Stimulated activated CD8-positive, alpha-beta memory T cell treated with anti-CD3 and anti-CD28 coated beads, Interleukin-4, amount 100 ng/mL, for 48 hours (primary cell): Measurements from ENCODE around the gene ACACB.

ENCODE experiments used
- DNase-seq: peaks from one replicate; pipeline ENCODE4 v3.0.0-alpha.2; 2020

Gene ACACB

GRCh38 chr12:109182041-109182839 is 65.9 kb downstream of the ACACB start:
- DNase-seq = no peak

- DNase-seq = no peak
Measured at GRCh38 chr12:109185441-109185840, 69.1 kb downstream of the ACACB start.

DNA sequence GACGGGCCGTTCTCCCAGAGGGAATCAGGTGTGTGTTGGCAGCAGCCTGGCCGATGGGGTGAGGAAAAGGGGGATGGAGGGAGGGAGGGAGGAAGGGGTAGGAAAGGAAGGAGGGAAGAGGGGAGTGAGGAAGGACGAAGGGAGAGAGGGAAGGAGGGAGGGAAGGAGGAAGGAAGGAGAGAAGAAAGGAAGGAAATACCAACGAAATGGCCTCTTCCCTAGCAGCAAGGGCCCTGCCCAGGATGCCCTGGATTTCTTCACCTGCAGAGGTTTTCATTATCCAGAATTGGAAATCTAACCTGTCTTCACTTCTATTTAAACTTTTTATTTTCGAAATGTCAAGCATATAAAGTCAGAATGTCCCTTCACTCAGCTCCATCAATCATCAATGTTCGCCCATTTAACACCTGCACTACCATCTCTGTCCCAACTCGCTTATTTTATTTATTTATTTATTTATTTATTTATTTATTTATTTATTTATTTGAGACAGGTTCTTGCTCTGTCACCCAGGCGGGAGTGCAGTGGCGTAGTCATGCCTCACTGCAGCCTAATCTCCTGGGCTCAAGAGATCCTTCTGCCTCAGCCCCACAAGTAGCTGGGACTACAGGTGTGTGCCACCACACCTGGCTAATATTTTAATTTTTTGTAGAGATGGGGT is 70.7 kb downstream of the ACACB start:
- DNase-seq = no peak

DNA sequence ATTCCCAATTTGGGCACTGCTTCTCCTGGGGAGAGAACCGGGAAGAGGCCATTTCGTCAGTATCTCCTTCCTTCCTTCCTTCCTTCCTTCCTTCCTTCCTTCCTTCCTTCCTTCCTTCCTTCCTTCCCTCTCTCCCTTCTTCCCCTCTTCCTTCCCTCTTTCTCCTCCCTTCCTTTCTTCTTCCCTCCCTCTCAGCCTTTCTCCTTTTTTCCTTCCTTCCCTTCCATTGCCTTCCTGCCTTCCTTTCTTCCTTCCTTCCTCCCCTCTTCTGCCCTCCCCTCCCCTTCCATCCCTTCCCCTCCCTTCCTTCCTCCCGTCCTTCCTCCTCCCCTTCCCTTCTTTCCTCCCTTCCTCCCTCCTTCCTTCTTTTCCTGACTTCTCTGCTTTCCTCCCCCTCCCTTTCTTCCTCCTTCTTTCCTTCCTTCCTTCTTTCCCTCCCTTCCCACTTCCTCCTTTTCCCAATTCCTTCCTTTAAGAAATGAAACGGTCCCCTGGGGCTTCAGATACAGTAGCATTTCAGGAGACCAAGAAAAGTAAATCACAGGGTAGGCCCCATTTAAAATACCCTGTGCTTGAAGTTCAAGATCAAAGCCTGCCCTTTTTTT is 71.8 kb downstream of the ACACB start:
- DNase-seq = no peak

DNA sequence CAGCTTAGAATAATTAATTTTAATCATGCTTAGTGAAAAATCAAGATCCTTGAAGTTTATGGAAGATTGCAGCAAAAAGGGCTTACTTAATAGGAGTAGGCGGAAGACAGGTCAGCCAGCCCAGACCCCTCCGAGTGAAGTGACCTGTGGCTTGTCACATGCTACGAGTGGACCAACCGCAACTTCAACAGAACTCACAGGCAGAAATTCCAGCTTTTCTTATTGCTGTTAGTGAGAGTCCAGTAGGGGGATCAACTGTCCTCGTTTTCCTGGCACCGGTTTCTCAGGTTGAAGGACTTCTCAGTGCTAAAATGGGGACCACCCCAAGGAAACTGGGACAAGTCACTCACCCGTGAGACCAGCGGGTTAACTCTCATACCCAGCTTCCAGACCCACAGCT is 72.9 kb downstream of the ACACB start:
- no peak for DNase-seq

- DNase-seq = no peak
Measured at GRCh38 chr12:109191621-109192250, 75.3 kb downstream of the ACACB start.

- DNase-seq = no peak
Measured at GRCh38 chr12:109192358-109192757, 76.0 kb downstream of the ACACB start.

DNA sequence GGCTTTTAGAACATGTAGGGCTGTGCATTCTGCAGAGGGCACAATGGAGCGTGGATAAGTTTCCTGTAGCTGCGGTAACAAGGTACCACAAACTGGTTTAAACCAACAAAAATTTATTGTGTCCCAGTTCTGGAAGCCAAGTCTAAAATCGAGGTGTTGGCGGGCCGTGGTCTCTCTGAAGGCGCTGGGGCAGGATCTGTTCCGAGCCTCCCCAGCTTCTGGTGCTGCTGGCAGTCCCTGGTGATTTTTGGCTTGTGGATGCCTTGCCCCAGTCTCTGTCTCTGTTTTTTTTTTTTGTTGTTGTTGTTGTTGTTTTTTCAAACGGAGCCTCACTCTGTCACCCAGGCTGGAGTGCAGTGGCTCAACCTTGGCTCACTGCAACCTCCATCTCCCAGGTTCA is 77.5 kb downstream of the ACACB start:
- DNase-seq = no peak

DNA sequence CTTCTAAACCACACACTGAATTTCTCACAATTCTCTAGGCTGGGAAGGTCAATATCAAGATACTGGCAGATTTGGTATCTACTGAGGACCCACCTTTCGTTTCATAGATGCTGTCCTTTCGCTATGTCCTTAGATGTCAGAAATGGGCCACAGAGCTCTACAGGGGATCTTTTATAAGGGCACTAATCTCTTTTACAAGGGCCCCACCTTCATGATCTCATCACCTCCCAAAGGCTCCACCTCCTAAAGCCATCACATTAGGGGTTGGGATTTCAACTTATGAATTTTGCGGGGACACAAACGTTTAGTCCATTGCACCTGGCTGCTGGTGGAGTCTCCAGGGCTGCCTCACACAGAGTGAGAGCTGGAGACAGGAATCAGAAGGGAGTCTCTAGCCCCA is 79.9 kb downstream of the ACACB start:
- DNase-seq = no peak

DNA sequence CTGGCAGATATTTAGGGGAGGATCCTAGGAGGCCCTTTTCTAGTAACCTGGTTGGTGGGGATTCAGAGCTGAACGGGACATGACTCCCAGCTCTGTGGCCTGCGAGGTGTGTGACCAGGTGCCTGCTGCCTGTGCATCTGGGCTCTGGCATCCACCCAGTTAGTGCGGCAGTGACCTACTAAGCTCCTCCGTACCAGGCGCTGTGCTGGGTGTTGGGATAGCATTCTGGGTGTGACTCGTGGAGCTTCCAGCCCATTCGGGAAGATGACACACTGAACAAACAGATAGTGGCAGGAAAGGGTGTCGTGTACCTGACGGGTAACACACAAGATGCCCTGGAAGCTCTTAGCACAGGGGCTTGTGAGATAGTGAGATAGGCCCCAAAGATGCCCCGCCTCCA is 80.9 kb downstream of the ACACB start:
- DNase-seq = no peak

GRCh38 chr12:109199324-109199723 is 82.9 kb downstream of the ACACB start:
- DNase-seq = no peak

DNA sequence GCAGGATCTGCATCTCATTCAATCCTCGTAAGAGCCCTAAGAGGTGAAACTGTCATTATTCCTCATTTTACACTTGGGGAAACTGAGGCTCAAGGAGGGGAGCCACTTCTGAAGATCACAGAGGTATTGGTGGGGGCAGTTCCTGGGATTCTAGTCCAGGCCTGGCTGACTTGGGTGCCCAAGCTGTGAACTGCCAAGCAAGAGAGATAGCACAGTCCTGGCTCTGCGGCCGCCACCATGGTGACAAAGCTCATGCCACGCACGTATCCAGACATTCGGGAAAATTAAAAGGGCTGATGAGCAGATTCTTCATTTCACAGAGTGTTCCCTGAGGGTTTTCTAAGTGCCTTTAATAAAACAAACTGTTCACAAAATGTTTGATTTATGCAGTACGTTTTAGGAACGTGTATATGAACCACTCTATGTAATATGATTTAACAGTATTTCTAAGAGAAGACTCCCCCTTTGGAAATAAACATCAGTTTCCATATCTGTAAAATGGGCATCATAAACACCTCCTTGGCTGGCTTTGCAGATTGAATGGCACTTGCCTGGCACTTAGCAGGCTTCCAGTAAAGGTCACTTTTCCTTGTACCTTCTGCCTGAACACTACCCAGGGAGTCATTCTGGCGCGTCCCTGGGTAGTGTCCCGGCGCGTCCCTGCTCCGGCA is 84.6 kb downstream of the ACACB start:
- no peak for DNase-seq

DNA sequence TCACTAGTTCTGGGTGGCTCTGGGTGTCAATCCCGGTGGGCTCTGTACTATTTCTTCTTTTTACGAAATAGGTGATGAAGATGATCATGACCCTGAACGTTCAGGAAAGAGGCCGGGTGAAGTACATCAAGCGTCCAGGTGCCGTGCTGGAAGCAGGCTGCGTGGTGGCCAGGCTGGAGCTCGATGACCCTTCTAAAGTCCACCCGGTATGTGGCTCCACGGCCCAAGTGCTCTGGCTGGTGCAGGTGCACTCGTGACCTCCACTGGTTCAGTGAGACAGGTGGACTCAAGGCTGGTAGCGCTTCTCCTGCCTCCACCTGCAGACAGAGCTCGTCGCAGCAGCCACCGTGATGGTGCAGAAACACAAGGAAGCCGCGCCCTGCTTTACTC is 85.1 kb downstream of the ACACB start:
- no peak for DNase-seq

DNA sequence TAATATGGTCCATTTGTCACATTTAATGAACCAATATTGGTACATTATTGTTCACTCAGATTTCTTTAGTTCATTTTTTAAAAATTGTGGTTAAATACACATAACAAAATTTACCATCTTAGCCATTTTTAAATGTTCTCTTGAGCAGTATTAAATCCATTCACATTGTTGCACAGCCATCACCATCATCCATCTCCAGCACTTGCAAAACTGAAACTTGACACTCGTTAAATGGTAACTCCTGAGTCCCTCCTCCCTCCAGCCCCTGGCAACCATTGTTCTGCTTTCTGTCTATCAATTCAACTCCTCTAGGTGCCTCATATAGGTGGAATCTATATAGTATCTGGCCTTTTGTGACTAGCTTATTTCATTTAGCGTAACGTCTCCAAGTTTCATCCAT is 86.4 kb downstream of the ACACB start:
- DNase-seq = no peak

GRCh38 chr12:109203480-109203879 is 87.1 kb downstream of the ACACB start:
- no peak for DNase-seq

GRCh38 chr12:109209082-109209481 is 92.7 kb downstream of the ACACB start:
- no peak for DNase-seq

GRCh38 chr12:109212460-109213115 is 96.2 kb downstream of the ACACB start:
- no peak for DNase-seq

DNA sequence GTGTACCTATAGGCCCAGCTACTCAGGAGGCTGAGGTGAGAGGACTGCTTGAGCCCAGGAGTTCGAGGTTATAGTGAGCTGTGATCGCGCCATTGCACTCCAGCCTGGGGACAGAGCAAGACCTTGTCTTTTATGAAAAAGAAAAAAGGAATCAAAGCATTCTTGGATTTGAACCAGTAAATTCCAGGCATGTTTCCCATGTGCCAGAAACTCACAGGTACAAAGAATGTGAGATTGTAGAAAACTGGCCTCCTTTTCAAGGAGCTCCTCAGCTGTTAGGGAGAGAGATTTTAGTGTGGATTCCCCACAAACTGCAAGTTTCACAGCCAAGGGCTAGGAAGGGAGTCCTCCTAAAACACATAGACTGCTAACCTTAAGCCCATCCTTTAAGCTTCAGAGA is 97.7 kb downstream of the ACACB start:
- no peak for DNase-seq

DNA sequence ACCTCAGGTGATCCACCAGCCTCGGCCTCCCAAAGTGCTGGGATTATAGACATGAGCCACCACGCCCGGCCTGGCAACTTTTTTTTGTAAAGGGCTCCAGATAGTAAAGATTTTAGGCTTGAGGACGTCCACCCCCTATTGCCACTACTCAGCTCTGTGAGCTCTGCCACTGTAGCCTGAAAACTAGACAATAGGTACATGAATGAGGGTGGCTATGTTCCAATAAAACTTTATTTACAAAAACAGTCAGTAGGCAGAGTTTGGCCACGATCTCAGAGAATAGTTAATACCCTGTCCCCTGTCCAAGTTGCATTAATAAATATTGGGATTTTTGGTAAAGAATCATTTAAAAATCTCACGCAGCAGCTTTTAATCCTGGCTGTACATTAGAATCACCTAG is 102.6 kb downstream of the ACACB start:
- DNase-seq = no peak

DNA sequence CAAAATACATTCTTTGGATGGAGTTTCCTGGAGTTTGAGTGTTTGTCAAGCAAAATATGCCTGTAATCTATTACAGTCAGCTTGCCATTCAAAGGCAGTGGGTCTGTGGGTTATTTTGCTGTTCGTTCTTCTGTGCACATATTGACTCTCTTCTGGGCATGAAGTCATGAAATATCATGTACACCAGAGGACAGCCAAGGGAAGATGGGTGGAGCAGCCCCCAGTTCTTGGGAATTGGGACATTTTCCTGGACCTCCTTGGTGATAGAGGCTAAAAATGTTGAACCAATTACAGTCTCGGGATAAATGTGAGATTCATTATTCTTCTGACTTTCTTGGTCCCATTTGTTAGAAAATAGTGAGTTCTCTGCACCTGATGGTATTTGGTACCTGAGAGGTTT is 103.6 kb downstream of the ACACB start:
- DNase-seq = no peak

DNA sequence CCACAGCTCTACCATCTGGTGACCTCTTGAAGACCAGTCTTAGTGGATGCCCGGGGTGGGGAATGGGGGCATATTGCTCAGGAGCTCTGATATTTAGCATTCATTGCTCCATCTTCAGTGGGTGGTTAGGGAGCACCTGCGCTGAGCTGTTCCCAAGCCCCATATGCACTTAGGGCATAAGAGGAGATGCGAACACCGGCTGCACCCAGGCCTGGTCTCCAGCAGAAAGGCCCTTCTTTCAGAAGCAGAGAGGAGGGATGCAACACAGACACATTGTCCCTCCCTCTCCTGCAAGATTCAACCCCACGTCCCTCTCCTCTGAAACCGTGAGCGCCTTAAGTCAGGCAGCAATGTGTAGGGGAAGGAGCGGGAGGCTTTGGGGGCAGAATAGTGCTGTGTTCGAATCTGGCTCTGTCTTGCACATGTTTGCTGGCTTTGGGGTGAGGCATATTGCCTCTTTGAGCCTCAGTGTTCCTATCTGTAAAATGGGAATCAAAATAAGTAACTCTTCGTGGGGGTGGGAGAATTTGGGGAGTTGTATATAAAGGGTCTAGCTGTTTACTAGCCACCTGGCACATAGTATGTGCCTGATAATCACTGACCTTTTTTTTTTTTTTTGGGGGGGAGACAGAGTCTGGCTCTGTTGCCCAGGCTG is 105.0 kb downstream of the ACACB start:
- DNase-seq = no peak

DNA sequence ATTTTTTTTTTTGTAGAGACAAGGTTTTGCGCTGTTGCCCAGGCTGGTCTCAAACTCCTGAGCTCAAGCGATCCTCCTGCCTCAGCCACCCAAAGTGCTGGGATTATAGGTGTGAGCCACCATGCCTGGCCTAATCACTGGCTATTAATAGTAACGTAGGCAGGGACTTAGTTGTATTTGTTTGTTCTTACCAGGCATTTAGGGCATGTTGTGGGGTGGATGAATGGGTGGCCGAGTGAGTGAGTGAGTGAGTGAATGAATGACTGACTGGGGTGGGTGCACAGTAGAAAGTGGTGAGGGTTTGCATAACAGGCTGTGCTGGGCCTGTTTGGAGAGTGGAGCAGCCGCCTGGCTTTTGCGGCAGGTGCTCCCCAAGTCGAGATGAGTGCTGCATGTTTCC is 105.7 kb downstream of the ACACB start:
- no peak for DNase-seq
